ENCODE data around the gene SETD1B.
"Not testable (repeated sequence)": the region's sequence is repeated elsewhere in the genome, so short reads cannot be mapped to it uniquely, and the experiment has no call there.

Gene SETD1B

DNA sequence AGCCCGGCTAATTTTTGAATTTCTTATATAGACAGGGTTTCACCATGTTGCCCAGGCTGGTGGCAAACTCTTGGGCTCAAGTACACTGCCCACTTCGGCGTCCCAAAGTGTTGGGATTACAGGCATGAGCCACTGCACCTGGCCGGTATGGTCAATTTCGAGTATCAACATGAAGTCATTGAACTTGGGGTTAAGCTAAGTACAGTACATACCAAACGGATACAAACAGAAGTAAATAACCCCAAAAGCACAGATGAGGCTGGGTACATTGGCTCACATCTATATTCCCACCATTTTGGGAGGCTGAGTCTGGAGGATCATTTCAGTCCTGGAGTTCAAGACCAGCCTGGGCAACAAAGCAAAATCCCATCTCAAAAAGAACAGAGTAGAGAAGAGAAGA, 71.8 kb downstream of the SETD1B start:
- TF ChIP-seq, protein P1, sequence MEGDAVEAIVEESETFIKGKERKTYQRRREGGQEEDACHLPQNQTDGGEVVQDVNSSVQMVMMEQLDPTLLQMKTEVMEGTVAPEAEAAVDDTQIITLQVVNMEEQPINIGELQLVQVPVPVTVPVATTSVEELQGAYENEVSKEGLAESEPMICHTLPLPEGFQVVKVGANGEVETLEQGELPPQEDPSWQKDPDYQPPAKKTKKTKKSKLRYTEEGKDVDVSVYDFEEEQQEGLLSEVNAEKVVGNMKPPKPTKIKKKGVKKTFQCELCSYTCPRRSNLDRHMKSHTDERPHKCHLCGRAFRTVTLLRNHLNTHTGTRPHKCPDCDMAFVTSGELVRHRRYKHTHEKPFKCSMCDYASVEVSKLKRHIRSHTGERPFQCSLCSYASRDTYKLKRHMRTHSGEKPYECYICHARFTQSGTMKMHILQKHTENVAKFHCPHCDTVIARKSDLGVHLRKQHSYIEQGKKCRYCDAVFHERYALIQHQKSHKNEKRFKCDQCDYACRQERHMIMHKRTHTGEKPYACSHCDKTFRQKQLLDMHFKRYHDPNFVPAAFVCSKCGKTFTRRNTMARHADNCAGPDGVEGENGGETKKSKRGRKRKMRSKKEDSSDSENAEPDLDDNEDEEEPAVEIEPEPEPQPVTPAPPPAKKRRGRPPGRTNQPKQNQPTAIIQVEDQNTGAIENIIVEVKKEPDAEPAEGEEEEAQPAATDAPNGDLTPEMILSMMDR (conservative IDR thresholded peaks at IDR 0.05; ENCODE audit: control insufficient read depth, insufficient read depth, low read depth, low read length): no peak
- no peak for DNase-seq (ENCODE audit: low read depth)
- no peak overlapping the region for H3K4me3 ChIP-seq (ENCODE audit: control insufficient read depth, low read depth, low read length)

DNA sequence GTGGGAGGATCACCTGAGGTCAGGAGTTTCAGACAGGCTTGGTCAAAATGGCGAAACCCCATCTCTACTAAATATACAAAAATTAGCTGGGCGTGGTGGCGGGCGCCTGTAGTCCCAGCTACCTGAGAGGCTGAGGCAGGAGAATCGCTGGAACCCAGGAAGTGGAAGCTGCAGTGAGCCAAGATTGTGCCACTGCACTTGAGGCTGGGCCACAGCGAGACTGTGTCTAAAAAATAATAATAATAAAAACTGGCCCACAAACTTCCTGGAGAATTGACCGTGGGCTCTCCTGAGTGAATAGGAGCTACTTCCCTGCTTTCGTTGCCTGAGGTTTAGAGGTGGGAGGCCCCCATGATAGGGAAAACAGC, 72.3 kb downstream of the SETD1B start:
- DNase-seq (ENCODE audit: low read depth); H3K4me3 ChIP-seq (ENCODE audit: control insufficient read depth, low read depth, low read length): not testable (repeated sequence)

Measured in fibroblast of mammary gland (primary cell).